Inferior parietal cortex (tissue), 1 donor: Measurements from ENCODE around the gene SCTR.

Source experiments
- DNase-seq: peaks from one replicate; pipeline ENCODE4 v3.0.0-alpha.2; 2016; ENCODE audit errors: extremely low spot score

The SCTR gene

GRCh38 chr2:119448427-119449141, 75.7 kb downstream of the SCTR start:
- no peak for DNase-seq

GRCh38 chr2:119446037-119446436, 78.2 kb downstream of the SCTR start:
- no peak for DNase-seq

GRCh38 chr2:119442850-119443249, 81.4 kb downstream of the SCTR start:
- no peak for DNase-seq

- DNase-seq = no peak
These were observed 82.1 kb downstream of the SCTR start for GRCh38 chr2:119442226-119442619.

- DNase-seq = no peak
These were observed 82.7 kb downstream of the SCTR start for GRCh38 chr2:119441376-119442225.

GRCh38 chr2:119440873-119441272, 83.4 kb downstream of the SCTR start:
- DNase-seq = no peak

- no peak for DNase-seq
These were observed 83.8 kb downstream of the SCTR start for GRCh38 chr2:119440501-119440870.

- DNase-seq = no peak
These were observed 84.4 kb downstream of the SCTR start for GRCh38 chr2:119439574-119440500.

GRCh38 chr2:119438726-119439284, 85.5 kb downstream of the SCTR start:
- DNase-seq = no peak

- DNase-seq = no peak
These were observed 86.1 kb downstream of the SCTR start for GRCh38 chr2:119438128-119438656.

GRCh38 chr2:119436993-119437772, 87.1 kb downstream of the SCTR start:
- no peak for DNase-seq

- DNase-seq = no peak
These were observed 88.4 kb downstream of the SCTR start for GRCh38 chr2:119435953-119436297.

GRCh38 chr2:119435081-119435952, 89.0 kb downstream of the SCTR start:
- no peak for DNase-seq

GRCh38 chr2:119434664-119435063, 89.6 kb downstream of the SCTR start:
- no peak for DNase-seq

GRCh38 chr2:119433636-119434327, 90.5 kb downstream of the SCTR start:
- no peak for DNase-seq

- DNase-seq = no peak
These were observed 91.3 kb downstream of the SCTR start for GRCh38 chr2:119432851-119433522.

- DNase-seq = no peak
These were observed 92.1 kb downstream of the SCTR start for GRCh38 chr2:119431976-119432850.
